WTC11 (cell line): Measurements from ENCODE around the gene GPATCH8. TPM values are rescaled to one million over a fixed set of nuclear protein-coding genes. Genes with fewer than 3 reads are reported as not detected.

Experiments
- ATAC-seq: fragments of 200-7000 bp; cut with Tn5 transposase; 2 replicates; pipeline ENCODE4 v1.10.0; 2021; ENCODE audit warnings: mild to moderate bottlenecking, moderate library complexity
- CTCF ChIA-PET: fragments of 300-600 bp; sonication (Branson Sonifier 250); formaldehyde crosslinking; loops from one replicate; lab custom pipeline; 2021; ENCODE audit warnings: antibody characterized with exemption; lab: Charles Lee
- POLR2A ChIA-PET: fragments of 350-600 bp; sonication (Branson Sonifier 250); formaldehyde crosslinking; loops from one replicate; lab custom pipeline; 2021; ENCODE audit warnings: antibody characterized with exemption; lab: Charles Lee
- DNase-seq: peaks from one replicate; pipeline ENCODE4 v3.0.0; 2021; ENCODE audit warnings: low spot score
- H3K27ac Mint-ChIP-seq: 2 replicates; pipeline ENCODE4 v1.8.0; 2021; ENCODE audit warnings: mixed read lengths
- H3K27me3 Mint-ChIP-seq: 2 replicates; pipeline ENCODE4 v1.8.0; 2021; ENCODE audit warnings: low read depth, mild to moderate bottlenecking, moderate library complexity, mixed read lengths
- H3K36me3 Mint-ChIP-seq: 2 replicates; pipeline ENCODE4 v1.8.0; 2021; ENCODE audit warnings: mixed read lengths
- H3K4me1 Mint-ChIP-seq: 2 replicates; pipeline ENCODE4 v1.8.0; 2022; ENCODE audit warnings: mixed read lengths
- H3K4me3 Mint-ChIP-seq: 2 replicates; pipeline ENCODE4 v1.8.0; 2021; ENCODE audit warnings: mild to moderate bottlenecking, moderate library complexity, mixed read lengths
- H3K9me3 Mint-ChIP-seq: 2 replicates; pipeline ENCODE4 v1.8.0; 2021; ENCODE audit warnings: mixed read lengths
- AFF4 ChIP-seq: sonication (generic); formaldehyde crosslinking; IDR thresholded peaks from 2 replicates; pipeline ENCODE4 v1.8.1; 2023; ENCODE audit warnings: mild to moderate bottlenecking, missing genetic modification reagents, borderline replicate concordance
- ARID4B ChIP-seq: sonication (generic); formaldehyde crosslinking; IDR thresholded peaks from 2 replicates; pipeline ENCODE4 v1.8.0; 2023; ENCODE audit warnings: missing genetic modification reagents, mild to moderate bottlenecking, borderline replicate concordance
- E2F5 ChIP-seq: sonication (generic); formaldehyde crosslinking; IDR thresholded peaks from 2 replicates; pipeline ENCODE4 v1.8.1; 2022; ENCODE audit warnings: mild to moderate bottlenecking, moderate library complexity, missing genetic modification reagents
- ERG ChIP-seq: fragments of 250-450 bp; sonication (Bioruptor Pico); IDR thresholded peaks from 2 replicates; pipeline ENCODE4 v1.8.0; 2021; ENCODE audit warnings: mild to moderate bottlenecking
- HMGA2 ChIP-seq: fragments of 250-450 bp; sonication (Bioruptor Pico); IDR thresholded peaks from 2 replicates; pipeline ENCODE4 v1.4.0; 2021; ENCODE audit warnings: mild to moderate bottlenecking, moderate library complexity
- IRF2 ChIP-seq: sonication (generic); formaldehyde crosslinking; IDR thresholded peaks from 2 replicates; pipeline ENCODE4 v1.8.0; 2022; ENCODE audit warnings: low read depth, missing genetic modification reagents, borderline replicate concordance
- MLX ChIP-seq: sonication (generic); formaldehyde crosslinking; IDR thresholded peaks from 2 replicates; pipeline ENCODE4 v1.8.1; 2023; ENCODE audit warnings: mild to moderate bottlenecking, missing genetic modification reagents, moderate library complexity
- NR2C2 ChIP-seq: sonication (generic); formaldehyde crosslinking; IDR thresholded peaks from 2 replicates; pipeline ENCODE4 v1.8.0; 2022; ENCODE audit warnings: mild to moderate bottlenecking, missing genetic modification reagents
- PRDM15 ChIP-seq: sonication (generic); formaldehyde crosslinking; IDR thresholded peaks from 2 replicates; pipeline ENCODE4 v1.8.0; 2022; ENCODE audit warnings: missing genetic modification reagents
- STAT6 ChIP-seq: sonication (generic); formaldehyde crosslinking; conservative IDR thresholded peaks from 2 replicates; pipeline ENCODE4 v1.8.1; 2023; ENCODE audit warnings: mild to moderate bottlenecking, low read depth, missing genetic modification reagents, moderate library complexity
- TEAD1 ChIP-seq: sonication (generic); formaldehyde crosslinking; IDR thresholded peaks from 2 replicates; pipeline ENCODE4 v1.8.0; 2022; ENCODE audit warnings: mild to moderate bottlenecking, missing genetic modification reagents
- ZNF317 ChIP-seq: sonication (generic); formaldehyde crosslinking; IDR thresholded peaks from 2 replicates; pipeline ENCODE4 v1.8.1; 2023; ENCODE audit warnings: low read depth, mild to moderate bottlenecking, moderate library complexity, missing genetic modification reagents, borderline replicate concordance
- total RNA-seq: library from RNA; stranded (reverse); gene quantifications from 3 replicates; pipeline ENCODE4 v1.2.3, GENCODE V29; 2021

The GPATCH8 gene
- total RNA-seq, 1 experiment from 2014 or later = 51.9 TPM

GRCh38 chr17:44349553-44350070 is 153.6 kb downstream of the GPATCH8 start:
- CTCF ChIA-PET = interaction anchor here (0.6 to 7.8 kb wide), 7 partner anchors 13 to 1499 kb away, joined by 3 to 102 read pairs (median 4); partner anchors contain the start of genes AOC3, ATXN7L3, FAM171A2 and TMUB2
- ATAC-seq = no peak
- H3K36me3 Mint-ChIP-seq = no peaks in the 10 kb centered on the region
- no peak for DNase-seq
- TF ChIP-seq IRF2 (no peak), MLX (CRISPR knock-in tag) (no peak), AFF4 (CRISPR knock-in tag) (no peak), ERG (CRISPR knock-in tag) (no peak), ZNF317 (CRISPR knock-in tag) (no peak), PRDM15 (CRISPR knock-in tag) (no peak), NR2C2 (CRISPR knock-in tag) (no peak), STAT6 (no peak), E2F5 (CRISPR knock-in tag) (no peak), TEAD1 (CRISPR knock-in tag) (no peak), ARID4B (CRISPR knock-in tag) (no peak), HMGA2 (CRISPR knock-in tag) (no peak)
- TF ChIP-seq, all 79 proteins: peak for 0
- POLR2A ChIA-PET = no interaction called here
- Mint-ChIP-seq H3K27ac (no peak overlapping the region), H3K27me3 (peaks cover 5% of the 10 kb centered on the region; the same call in 1 of the 2 replicates), H3K9me3 (no peaks in the 10 kb centered on the region), H3K4me1 (peaks cover 10% of the 10 kb centered on the region), H3K4me3 (no peak overlapping the region)
